ENCODE data around the gene GPR107.

Gene GPR107

DNA sequence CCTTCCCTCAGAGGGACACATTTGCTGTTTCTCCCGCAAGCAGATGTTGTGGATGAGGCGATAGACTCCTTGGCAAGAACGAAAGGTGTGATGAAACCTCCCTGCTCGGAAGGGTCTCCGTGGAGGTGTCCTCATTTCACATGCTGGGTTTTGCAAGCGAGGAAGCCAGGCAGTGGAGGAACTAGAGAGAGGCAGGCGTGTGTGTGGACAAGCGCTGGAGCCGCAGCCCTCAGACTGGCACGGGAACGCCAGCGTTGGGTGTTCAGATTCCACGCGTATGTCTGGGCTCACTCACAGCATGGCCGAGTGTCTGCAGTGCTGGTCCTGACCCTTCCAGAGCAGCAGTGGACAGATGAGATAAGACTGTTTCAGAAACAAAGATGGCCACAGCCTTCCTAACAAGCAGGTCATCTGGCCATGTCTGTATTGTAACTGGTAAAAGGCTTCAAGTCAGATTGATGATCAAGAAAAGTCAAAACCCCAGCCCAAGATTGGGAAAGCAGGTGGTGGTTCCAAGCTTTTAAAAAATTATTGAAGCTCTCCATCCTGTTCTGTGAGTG, 83.5 kb downstream of the GPR107 start:
- DNase-seq (ENCODE audit: low read depth): no peak

DNA sequence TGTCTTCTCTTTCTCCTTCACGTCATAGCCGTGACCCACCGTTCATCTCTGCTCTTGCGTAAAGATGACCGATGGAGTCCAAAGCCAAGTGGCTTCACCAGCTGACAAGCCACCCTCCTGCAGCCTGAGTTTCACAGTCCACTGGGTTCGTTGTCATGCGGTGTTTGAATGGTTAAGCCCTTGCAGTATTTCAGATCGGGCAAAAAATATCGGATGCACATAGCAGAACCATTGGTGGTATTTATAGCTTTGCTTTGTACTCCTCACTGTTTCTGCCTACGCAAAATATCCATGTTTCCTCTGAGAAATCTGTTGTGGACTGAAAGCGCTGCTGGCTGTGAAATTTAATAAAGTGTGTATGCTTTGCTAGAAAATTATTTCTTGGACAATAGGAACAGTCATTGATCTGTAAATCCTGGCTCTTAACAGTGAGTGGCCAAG, 84.0 kb downstream of the GPR107 start:
- no peak for DNase-seq (ENCODE audit: low read depth)

DNA sequence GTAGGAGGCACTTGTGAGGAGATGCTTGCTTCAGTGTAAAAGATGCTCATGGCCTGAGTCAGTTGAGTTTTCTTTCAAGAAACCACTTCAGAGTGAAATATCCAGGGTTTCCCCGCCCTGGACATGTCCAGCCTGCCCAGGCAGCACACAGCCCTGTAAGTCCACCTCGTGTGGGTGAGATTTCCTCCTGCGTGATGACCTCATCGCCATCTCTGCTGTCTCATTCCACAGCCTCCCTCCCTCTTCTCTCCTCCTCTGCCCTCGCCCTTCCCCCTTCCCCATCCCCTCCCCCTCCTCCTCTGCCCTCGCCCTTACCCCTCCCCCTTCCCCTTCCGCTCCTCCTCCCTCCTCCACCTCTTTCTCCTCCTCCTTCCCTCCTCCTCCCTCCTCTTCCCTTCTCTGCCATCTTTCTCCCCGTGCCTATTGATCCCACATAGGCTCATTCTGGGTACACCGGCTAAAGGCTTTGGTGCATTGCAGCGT, 84.5 kb downstream of the GPR107 start:
- no peak for DNase-seq (ENCODE audit: low read depth)

DNA sequence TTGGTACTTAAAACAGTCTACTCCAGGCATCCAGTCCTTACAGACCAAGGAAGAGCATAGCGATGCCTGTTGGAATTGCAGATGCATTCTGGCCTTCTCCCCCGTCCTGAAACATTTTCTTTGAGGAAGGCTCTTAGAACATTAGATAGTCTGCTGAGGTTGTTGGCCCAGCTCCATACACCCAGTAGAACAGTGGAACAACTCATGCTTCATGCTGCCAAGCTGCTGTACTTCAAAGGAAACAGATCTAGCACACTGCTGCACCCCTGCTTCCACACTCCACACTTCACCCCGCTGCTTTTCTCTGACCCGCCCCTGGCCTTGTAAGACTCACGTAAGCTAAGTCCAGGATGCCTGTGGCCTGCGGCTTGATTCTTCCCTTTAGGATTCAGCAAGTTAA, 85.1 kb downstream of the GPR107 start:
- DNase-seq (ENCODE audit: low read depth): no peak

DNA sequence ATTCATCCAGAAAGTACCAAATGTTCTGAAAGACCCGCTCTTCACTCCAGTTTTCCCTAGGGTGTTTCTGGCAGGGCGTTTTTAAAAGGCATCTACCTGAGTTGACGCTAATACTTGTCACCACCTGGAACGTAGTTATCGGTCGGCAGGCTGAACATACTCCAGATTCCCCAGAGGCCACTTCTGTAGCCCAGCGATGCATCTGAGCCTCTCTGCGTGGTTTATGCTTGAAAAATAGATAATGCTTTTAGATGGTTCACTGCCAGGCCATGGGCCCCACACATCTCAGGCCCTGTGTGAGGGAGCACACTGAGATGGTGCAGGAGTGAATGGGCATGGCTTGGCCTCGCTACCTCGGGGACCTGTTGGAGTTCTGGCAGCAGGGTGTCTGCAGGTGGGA, 85.5 kb downstream of the GPR107 start:
- DNase-seq (ENCODE audit: low read depth): no peak

DNA sequence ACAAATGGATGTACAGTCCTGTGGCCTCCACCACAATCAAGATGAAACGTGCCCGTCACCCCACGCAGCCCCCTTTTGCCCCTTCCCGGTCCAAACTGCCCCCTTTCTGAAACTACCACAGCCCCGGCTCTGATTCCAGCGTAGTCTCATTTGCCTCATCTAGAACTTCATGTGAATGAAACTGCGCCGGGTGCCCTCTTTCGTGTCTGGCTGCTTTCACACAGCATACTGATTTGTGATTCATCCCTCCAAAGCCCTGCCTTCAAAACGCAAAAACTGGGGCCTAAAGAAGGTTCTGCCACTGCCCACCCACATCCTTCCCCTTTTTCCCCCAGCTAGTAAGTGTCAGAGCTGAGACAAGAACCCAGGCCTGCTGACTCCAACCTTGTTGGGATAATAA, 87.0 kb downstream of the GPR107 start:
- peak; percentile 22 for DNase-seq (ENCODE audit: low read depth)

DNA sequence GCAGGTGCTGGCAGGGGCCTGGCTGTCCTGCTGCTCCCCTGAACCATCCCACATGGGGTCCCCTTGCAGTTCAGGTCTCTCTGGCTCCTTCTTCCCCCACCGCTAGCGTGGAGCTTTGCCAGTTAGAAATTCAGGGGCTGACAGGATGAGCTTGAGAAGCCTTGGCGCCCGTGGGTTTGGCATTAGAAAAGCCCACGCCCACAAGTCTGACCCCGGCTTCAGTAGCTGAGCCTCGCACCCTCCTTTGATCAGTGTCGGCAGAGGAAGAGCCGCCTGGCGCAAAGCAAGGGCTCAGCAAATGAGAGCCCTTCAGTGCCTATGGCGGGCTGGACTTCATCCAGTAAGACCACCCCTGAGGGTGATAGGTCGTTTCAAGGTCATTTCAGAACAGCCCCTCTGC, 88.3 kb downstream of the GPR107 start:
- no peak for DNase-seq (ENCODE audit: low read depth)

DNA sequence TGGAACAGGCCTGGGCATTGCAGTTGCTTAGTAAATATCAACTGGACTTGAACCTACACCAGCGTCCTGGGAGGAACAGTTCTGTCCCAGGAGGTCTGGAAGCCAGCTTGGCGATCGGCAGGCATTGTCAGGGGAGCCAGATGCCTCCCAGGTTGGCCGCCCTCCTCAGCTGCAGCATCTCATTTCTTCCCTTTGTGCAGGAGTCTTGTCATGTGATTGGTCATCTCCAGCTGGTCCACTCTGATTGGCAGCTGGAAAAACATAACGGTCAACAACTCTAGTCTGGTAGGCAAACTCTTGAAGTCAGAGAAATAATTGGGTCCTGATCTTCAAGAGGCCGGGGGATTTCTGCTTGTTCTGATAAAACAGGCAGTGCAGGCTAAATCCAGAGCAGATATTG, 88.9 kb downstream of the GPR107 start:
- no peak for DNase-seq (ENCODE audit: low read depth)

DNA sequence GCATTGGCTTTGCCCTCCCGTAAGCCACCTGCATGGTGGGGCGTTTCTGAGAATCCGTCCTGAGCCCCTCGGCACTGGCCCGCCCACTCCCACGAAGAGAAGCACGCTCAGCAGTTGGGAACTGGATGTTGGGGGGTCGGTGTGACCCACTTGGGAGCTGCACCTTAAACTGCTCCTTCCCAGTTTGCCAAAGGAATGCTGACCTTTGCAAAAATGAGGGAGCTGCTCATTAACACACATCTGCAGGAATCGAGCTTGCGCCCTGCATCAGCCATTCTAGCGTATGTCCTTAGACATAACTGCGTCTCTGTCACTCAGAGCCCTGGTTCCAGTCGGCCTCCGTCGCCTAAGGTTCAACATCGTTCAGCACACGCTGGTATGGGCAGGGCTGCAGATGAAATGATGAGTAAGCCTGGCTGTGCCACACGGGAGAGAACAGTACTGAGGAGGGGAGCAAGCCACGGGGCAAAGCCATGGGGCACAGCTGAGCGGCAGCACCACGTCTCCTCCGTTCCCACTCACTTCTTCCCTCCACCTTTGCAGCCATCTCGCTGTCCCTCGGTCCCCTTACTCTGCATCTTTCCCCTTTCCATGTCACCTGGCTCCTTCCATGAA, 89.7 kb downstream of the GPR107 start:
- DNase-seq (ENCODE audit: low read depth): no peak

DNA sequence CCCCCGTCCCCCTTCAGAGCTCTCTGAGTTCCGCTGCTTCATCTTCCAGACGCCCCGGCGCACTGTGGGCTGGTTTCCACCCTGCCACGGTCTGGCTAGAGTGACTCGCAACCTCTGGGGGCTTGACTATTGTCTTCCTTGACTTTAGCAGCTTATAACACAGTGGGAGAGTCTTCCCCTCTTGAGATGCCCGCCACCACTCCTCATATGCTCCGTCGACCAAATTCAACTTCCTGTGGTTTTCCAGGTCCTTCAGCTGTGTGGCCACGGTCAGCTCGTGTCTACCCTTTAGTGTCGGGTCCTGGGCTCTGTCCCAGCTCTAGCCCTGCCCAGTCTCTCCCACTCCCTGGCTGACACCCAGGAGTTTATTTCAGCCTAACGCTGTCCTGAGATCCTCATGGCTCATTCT, 90.3 kb downstream of the GPR107 start:
- no peak for DNase-seq (ENCODE audit: low read depth)

DNA sequence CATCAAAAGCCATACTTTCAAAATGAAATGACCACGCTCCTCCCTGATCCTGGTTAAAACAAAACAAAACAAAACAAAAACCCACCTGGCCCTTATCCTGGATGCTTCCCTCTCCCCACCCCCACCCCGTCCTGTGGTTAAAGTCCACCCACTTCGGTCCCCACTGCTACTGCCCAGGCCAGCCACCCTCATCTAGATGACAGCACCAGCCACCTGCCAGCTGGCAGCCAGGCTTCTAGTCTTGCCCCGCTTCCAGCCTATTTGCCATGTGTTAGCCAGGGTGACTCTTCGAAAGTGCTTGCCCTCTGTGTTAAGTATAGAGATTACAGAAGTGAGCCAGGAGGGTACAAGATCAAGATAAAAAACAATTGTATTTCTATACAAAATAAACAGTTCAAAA, 91.0 kb downstream of the GPR107 start:
- DNase-seq (ENCODE audit: low read depth): no peak

DNA sequence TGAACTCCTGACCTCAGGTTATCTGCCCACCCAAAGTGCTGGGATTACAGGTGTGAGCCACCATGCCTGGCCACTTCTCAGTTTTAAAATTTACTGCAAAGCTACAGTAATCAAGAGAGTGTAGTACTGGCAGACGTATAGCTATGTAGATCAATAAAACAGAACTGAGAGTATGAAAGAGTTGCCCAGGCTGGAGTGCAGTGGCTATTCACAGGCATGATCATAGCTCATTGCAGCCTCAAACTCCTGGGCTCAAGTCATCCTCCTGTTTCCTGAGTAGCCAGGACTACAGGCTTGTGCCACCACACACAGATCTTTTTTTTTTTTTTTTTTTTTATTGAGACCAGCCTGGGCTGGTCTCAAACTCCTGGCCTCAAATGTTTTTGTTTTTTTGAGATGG, 92.0 kb downstream of the GPR107 start:
- DNase-seq (ENCODE audit: low read depth): no peak

DNA sequence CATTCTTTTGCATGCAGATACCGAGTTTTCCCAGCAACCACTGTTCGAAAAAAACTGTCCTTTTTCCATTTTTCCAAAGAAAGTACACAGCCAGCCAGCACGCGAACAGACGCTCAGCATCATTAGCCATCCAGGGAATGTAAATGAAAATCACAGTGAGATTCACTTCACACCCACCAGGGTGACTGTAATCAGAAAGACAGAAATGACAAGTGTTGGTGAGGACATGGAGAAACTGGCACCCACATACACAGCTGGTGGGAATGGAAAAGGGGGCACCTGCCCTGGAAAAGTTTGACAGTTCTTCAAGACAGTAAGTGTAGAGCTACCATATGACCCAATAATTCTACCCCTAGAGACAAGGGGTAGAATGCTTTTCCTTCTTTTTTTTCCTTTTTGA, 93.5 kb downstream of the GPR107 start:
- no peak for DNase-seq (ENCODE audit: low read depth)

DNA sequence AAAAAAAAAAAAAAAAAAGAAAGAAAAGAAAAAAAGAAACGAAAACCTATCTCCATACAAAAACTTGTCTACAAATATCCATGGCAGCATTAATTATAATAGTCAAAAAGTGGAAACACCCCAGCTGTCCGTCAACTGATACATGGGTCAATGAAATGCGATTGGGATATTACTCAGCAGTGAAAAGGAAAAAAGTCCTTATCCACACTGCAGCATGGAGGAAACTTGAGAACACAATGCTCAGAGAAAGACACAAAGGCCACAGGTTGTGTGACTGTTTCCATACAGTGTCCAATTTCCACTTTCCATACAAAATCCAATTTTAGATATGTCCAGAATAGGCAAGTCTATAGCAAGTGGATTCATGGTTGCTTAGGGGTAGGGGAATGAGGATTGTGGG, 94.2 kb downstream of the GPR107 start:
- no peak for DNase-seq (ENCODE audit: low read depth)

DNA sequence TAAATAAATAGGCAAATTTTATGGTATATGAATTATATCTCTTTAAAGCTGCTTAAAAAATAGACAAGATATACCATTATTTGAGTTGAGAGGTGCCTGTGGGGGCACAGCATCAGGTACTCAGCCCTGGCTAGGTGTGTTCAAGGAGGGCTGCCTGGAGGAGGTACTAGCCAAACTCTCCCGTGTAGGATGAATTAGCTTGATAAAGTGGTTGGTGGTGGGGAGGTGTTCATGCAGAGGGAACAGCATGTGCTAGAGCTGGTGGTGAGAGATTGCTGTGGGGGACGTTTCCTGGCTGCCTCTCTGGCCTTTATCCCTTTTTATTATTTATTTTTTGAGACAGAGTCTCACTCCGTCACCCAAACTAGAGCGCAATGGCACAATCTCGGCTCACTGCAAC, 95.3 kb downstream of the GPR107 start:
- no peak for DNase-seq (ENCODE audit: low read depth)

DNA sequence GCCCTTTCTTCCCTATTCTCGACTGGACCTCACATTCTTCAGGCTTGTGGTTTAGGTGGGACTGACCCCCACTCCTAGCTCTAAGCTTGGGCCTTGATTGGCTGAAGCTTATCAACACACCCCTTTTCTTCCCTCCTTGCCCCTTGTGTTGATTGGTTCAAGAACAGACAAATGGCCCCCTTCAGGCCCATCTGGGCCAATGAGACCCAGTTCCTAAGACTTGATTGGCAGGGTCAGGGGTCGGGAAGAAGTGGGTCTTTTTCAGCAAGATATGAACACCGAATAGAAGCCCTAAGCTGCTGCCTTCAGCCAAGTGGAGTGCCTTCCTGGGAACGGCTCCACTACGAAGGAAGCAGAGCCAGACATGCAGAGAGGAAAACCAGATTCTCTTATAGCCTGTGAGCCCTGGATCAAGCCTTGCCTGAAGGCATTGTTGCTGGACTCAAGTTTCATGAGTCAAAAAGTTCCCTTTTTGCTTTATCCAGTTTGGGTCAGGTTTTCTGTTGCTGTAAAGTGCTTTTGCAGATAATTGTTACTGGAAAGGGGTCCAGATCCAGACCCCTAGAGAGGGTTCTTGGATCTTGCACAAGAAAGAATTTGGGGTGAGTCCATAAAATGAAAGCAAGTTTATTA, 96.1 kb downstream of the GPR107 start:
- no peak for DNase-seq (ENCODE audit: low read depth)

DNA sequence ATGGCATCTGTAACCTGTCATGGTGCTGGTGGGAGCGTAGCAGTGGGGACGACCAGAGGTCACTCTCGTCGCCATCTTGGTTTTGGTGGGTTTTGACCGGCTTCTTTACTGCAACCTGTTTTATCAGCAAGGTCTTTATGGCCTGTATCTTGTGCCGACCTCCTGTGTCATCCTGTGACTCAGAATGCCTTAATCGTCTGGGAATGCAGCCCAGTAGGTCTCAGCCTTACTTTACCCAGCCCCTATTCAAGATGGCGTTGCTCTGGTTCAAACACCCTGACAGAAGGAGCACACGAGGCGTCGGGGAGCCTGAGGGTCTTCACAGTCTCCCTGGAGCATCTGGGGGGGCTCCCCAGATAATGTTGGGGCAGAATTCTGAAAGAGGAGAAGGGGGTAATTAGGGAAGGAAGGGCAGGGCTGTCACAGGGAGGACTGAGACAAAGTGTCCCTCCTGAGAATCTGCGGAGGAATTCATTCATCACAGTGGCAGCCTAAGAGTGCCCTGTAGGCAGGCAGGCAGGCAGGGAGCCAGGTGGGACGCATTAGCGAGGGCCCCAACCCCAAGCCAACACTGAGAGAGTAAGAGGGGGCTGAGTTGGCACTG, 97.2 kb downstream of the GPR107 start:
- no peak for DNase-seq (ENCODE audit: low read depth)

DNA sequence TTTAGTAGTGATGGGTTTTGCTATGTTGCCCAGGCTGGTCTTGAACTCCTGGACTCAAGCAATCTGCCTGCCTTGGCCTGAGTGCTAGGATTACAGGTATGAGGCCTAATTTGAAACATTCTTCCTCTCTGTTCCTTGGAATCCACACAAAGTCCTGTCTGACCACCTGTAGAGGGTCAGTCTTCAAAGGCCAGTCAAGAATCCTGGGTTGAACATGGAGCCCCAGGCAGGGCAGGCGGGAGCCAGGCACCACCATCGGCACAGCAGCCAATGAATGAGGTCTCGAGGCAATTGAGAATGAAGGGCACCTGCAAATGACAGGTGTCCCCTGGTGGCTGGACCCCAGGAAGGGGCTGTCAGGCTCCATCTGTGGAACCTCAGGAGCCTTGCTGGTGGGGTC, 101.1 kb downstream of the GPR107 start:
- DNase-seq (ENCODE audit: low read depth): no peak

DNA sequence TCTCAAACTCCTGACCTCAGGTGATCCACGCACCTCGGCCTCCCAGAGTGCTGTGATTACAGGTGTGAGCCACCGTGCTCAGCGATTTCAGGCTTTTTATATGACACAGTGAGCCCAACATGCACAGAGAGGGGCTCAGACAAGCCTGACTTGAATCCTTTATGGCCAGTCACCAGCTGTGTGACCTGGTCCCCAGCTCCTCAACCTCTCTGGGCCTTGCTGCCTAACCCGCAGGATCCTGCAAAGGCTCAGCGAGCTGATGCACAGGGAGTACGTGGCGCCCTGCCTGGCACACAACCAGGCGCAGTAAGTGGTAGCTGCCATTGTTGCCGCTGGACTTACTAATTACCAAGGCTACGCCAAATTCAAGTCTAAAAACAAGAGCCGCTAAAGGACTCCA, 101.9 kb downstream of the GPR107 start:
- no peak for DNase-seq (ENCODE audit: low read depth)

DNA sequence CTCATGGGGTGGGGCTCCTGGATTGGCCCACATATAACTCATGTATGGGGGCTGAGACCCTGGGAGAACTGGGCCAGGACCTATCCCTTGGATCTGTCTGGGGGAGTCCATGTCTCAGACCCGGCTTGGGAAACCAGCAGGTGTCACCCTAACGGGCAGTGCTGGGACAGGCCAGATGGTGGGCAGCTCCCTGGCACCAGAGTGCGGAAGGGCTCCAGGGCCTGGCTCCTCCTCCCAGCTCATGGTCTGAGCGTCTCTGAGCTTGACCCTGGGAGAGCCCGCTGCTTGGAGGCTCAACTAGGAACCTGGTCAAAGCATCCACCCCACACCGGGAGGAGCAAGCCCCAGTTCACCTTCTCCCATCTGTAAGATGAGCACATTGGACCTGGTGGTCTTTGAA, 103.0 kb downstream of the GPR107 start:
- DNase-seq (ENCODE audit: low read depth): no peak

DNA sequence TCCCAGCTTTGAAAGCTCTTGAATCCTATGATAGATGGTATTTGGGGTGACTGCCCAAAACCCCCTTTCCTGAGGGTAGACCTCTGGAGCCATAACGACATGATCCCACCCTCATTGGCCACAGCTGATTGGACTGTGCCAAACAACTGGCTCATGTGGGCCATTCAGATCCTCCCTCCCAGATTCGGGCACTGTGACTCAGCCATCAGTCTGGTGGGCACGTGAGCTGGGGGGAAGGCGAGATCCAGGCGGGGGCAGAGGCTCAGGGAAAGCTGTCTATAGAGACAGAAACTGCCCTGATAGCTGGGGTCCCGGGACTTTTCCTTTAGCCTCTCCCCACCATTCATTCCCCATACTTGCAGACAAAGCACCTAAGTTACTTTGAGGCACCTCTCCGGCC, 103.4 kb downstream of the GPR107 start:
- no peak for DNase-seq (ENCODE audit: low read depth)

DNA sequence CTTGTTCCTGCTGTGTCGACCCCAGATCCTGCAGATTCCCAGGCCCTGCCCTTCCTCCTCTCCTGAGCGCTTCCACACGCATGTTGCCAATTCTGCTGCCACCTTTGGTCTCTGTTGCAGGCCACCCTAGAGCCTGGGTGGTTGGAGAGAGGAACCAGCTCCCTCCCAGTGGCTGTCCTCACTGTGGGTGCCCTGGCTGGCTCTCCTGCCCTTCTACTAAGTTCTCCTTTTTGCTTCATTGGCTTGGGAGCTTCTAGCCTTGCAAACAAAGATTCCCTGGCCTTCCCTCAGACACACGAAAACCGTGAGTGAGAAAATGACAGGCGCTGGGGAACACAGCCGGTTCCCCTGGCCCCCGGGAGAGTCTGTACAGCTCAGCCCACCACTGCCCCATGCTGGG, 104.3 kb downstream of the GPR107 start:
- DNase-seq (ENCODE audit: low read depth): no peak

DNA sequence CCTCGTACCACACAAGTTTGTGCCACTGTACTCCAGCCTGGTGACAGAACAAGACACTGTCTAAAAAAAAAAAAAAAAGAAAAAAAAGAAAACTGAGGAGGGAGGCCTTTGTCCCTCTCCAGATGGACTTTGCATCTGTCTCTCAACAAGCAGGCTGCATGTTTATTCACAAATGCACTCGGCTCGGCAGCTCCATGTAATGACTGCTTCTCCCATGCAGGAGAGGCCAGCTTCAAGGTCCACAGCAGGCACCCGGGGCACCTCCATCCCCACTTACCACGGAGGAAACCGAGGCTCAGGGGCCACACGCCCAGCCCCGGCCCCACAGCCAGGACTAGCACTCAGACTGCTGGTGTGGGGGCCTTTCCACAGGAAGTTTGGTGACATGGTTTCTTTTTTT, 105.4 kb downstream of the GPR107 start:
- DNase-seq (ENCODE audit: low read depth): no peak

Data from stimulated activated CD8-positive, alpha-beta memory T cell treated with anti-CD3 and anti-CD28 coated beads, Interleukin-12 subunit alpha, Interleukin-12 subunit beta, amount 100 ng/mL, for 4 hours (primary cell).